EH (cell line): ENCODE results near the gene KIF18A.
"Not testable (repeated sequence)": the region's sequence is repeated elsewhere in the genome, so short reads cannot be mapped to it uniquely, and the experiment has no call there.

ENCODE experiments used
- DNase-seq: peaks from one replicate; pipeline ENCODE4 v3.0.0-alpha.2; 2015; ENCODE audit warnings: low read depth

KIF18A gene

GRCh38 chr11:28107750-28108618, at the start of gene KIF18A, which contains the start of gene METTL15:
TSS of gene KIF18A (minus strand) at chr11:28108156. CDS start at chr11:28097947, 10,209 bp downstream.
TSS of gene METTL15 (plus strand) at chr11:28108388. CDS start at chr11:28113335, 4,947 bp downstream.
- peak; percentile 99 for DNase-seq

- DNase-seq, result peak; percentile 85
Measured at GRCh38 chr11:28153586-28153985, 45.6 kb upstream of the KIF18A start.

- no peak for DNase-seq
Measured at GRCh38 chr11:28152743-28153142, 44.8 kb upstream of the KIF18A start.

- DNase-seq, result peak; percentile 91
Measured at GRCh38 chr11:28146123-28146751, 38.3 kb upstream of the KIF18A start.

GRCh38 chr11:28144808-28145207, 36.9 kb upstream of the KIF18A start:
- no peak for DNase-seq

- DNase-seq, result no peak
Measured at GRCh38 chr11:28142724-28143123, 34.8 kb upstream of the KIF18A start.

GRCh38 chr11:28140689-28141455, 32.9 kb upstream of the KIF18A start:
- DNase-seq, result no peak

- no peak for DNase-seq
Measured at GRCh38 chr11:28139841-28140415, 32.0 kb upstream of the KIF18A start.

GRCh38 chr11:28137832-28138231, 29.9 kb upstream of the KIF18A start:
- DNase-seq, result no peak

GRCh38 chr11:28137366-28137765, 29.4 kb upstream of the KIF18A start:
- DNase-seq, result no peak

- not testable (repeated sequence) for DNase-seq
Measured at GRCh38 chr11:28136157-28136556, 28.2 kb upstream of the KIF18A start.

GRCh38 chr11:28133146-28133545, 25.2 kb upstream of the KIF18A start:
- peak; percentile 58 for DNase-seq

- DNase-seq, result peak; percentile 13
Measured at GRCh38 chr11:28132548-28132947, 24.6 kb upstream of the KIF18A start.

GRCh38 chr11:28123151-28123581, 15.2 kb upstream of the KIF18A start:
- peak; percentile 77 for DNase-seq

GRCh38 chr11:28117712-28118111, 9.8 kb upstream of the KIF18A start:
- no peak for DNase-seq

- peak; percentile 29 for DNase-seq
Measured at GRCh38 chr11:28114731-28115130, 6.8 kb upstream of the KIF18A start.

- DNase-seq, result no peak
Measured at GRCh38 chr11:28114116-28114515, 6.2 kb upstream of the KIF18A start.

GRCh38 chr11:28110821-28111200, 2.9 kb upstream of the KIF18A start:
- peak; percentile 31 for DNase-seq

- peak; percentile 82 for DNase-seq
Measured at GRCh38 chr11:28110108-28110820, 2.3 kb upstream of the KIF18A start.

- no peak for DNase-seq
Measured at GRCh38 chr11:28108958-28109357, 1.0 kb upstream of the KIF18A start.

GRCh38 chr11:28107191-28107749, 686 bp downstream of the KIF18A start:
- peak; percentile 53 for DNase-seq
